K562 (cell line): Measurements from ENCODE around the gene MSX1. TPM values are rescaled to one million over a fixed set of nuclear protein-coding genes. Genes with fewer than 3 reads are reported as not detected.

ENCODE experiments used
- ATAC-seq: fragments of 200-7000 bp; cut with Tn5 transposase; 3 replicates; pipeline ENCODE4 v1.9.1; 2020; ENCODE audit warnings: moderate library complexity
- BruUV-seq: library from RNA; stranded (reverse); fragments of 400-500 nt; replicated peaks from 2 replicates; lab custom pipeline; 2021; lab: Mats Ljungman, UMichigan
- CTCF ChIA-PET: fragments of 300-600 bp; formaldehyde crosslinking; extraction: SDS; loops from one replicate; lab custom pipeline; 2021; ENCODE audit warnings: low intra/inter-chr PET ratio; lab: Yijun Ruan, JAX
- POLR2A ChIA-PET: fragments of 300-600, 350-650 bp; sonication (Branson Sonifier 250); formaldehyde crosslinking; extraction: SDS; loops from one replicate; lab custom pipeline; 2021; ENCODE audit warnings: antibody characterized with exemption, inconsistent platforms; lab: Yijun Ruan, JAX
- DNase-seq, 4 experiments: peaks; one replicate each; pipeline versions ENCODE4 v3.0.0 to v3.0.0-alpha.2; 2011 to 2018; ENCODE audit warnings: low spot score in 3 of 4, mixed read lengths in 3 of 4; ENCODE audit errors: extremely low read depth in 1 of 4
- FAIRE-seq: peaks from 2 replicates; lab custom pipeline; 2011; peaks lifted over from hg19 to GRCh38; lab: Jason Lieb, UNC
- H2AFZ ChIP-seq: 2 replicates; pipeline ENCODE4 v1.6.0; 2011; ENCODE audit warnings: low read depth, low read length, control low read depth, inconsistent platforms
- H3K27ac ChIP-seq: fragments of 200-600 bp; 3 replicates; pipeline ENCODE4 v1.8.0; 2011; ENCODE audit warnings: low read depth, mild to moderate bottlenecking, control low read depth, inconsistent platforms, low read length, moderate library complexity, mixed read lengths; ENCODE audit errors: extremely low read depth
- H3K27me3 ChIP-seq, 2 experiments: fragments of 300-600 bp in 1 of 2; 2 replicates in 1 of 2; 3 replicates in 1 of 2; pipeline versions ENCODE4 v1.6.0 to v1.8.0; 2011; ENCODE audit warnings: inconsistent platforms in 2 of 2, low read length in 2 of 2, mild to moderate bottlenecking in 1 of 2, mixed read lengths in 1 of 2, moderate library complexity in 1 of 2; ENCODE audit not compliant: control insufficient read depth in 2 of 2, insufficient read depth in 2 of 2
- H3K36me3 ChIP-seq: fragments of 300-600 bp; 3 replicates; pipeline ENCODE4 v1.8.0; 2011; ENCODE audit warnings: mild to moderate bottlenecking, low read length, inconsistent platforms; ENCODE audit not compliant: control insufficient read depth, insufficient read depth
- H3K4me1 ChIP-seq, 2 experiments: fragments of 200-600 bp in 1 of 2; replicated peaks in 1 of 2; 2 replicates in 1 of 2; 3 replicates in 1 of 2; pipeline versions ENCODE4 v1.5.1 to v1.8.0; 2011; ENCODE audit warnings: inconsistent platforms in 2 of 2, low read length in 2 of 2, mild to moderate bottlenecking in 1 of 2, mixed read lengths in 1 of 2, moderate library complexity in 1 of 2; ENCODE audit not compliant: control insufficient read depth in 2 of 2, insufficient read depth in 2 of 2
- H3K4me2 ChIP-seq: 2 replicates; pipeline ENCODE4 v1.6.1; 2011; ENCODE audit warnings: low read length, control low read depth, inconsistent platforms, mixed read lengths; ENCODE audit not compliant: insufficient read depth
- H3K4me3 ChIP-seq: fragments of 200-600 bp; sonication (generic), shearing (Covaris generic); 2 replicates; pipeline ENCODE4 v1.5.1; 2016; ENCODE audit warnings: control low read depth, inconsistent platforms
- H3K79me2 ChIP-seq: fragments of 200-600 bp; 3 replicates; pipeline ENCODE4 v1.8.0; 2011; ENCODE audit warnings: low read length, inconsistent platforms; ENCODE audit not compliant: control insufficient read depth, insufficient read depth
- H3K9ac ChIP-seq, 2 experiments: 2 replicates each; pipeline versions ENCODE4 v1.6.0 to v1.6.1; 2011; ENCODE audit warnings: low read depth in 2 of 2, low read length in 2 of 2, control low read depth in 1 of 2, inconsistent platforms in 1 of 2, mild to moderate bottlenecking in 1 of 2, mixed read lengths in 1 of 2; ENCODE audit not compliant: insufficient read depth in 1 of 2
- H3K9me1 ChIP-seq: one replicate; pipeline ENCODE4 v1.6.0; 2011; ENCODE audit warnings: inconsistent platforms, mild to moderate bottlenecking, low read length, moderate library complexity; ENCODE audit not compliant: control insufficient read depth, insufficient read depth
- H3K9me3 ChIP-seq: replicated peaks from 2 replicates; pipeline ENCODE4 v1.5.1; 2011; ENCODE audit warnings: low read depth, low read length, inconsistent platforms; ENCODE audit not compliant: control insufficient read depth, insufficient read depth
- H4K20me1 ChIP-seq: replicated peaks from 2 replicates; pipeline ENCODE4 v1.6.1; 2011; ENCODE audit warnings: low read length, inconsistent platforms, mixed read lengths; ENCODE audit not compliant: control insufficient read depth, insufficient read depth
- GABPB1 ChIP-seq: sonication (generic); formaldehyde crosslinking; IDR thresholded peaks from 2 replicates; pipeline ENCODE4 v1.8.0; 2022; ENCODE audit warnings: mild to moderate bottlenecking, missing genetic modification reagents
- GATAD2B ChIP-seq: fragments of 450-650 bp; IDR thresholded peaks from 2 replicates; pipeline ENCODE4 v1.6.1; 2017; ENCODE audit warnings: mild to moderate bottlenecking, borderline replicate concordance
- MIER1 ChIP-seq: fragments of 450-650 bp; IDR thresholded peaks from 2 replicates; pipeline ENCODE4 v1.6.1; 2016; ENCODE audit warnings: antibody characterized with exemption, mild to moderate bottlenecking, low read depth
- MYC ChIP-seq, 2 experiments: fragments of 250-450 bp in 1 of 2; sonication (Bioruptor Pico) in 1 of 2; IDR thresholded peaks; 2 replicates each; pipeline versions ENCODE4 v1.5.1 to v1.6.1; 2012 to 2021; ENCODE audit warnings: low read depth in 2 of 2, borderline replicate concordance in 1 of 2, improper control_type of control experiment in 1 of 2, low read length in 1 of 2, mild to moderate bottlenecking in 1 of 2, moderate library complexity in 1 of 2
- WGBS: fragments of 100-300 bp; shearing (Covaris generic); methylation state at CpG from one replicate; pipeline ENCODE4 v1.1.6; 2016; ENCODE audit warnings: low coverage, mixed read lengths; ENCODE audit not compliant: insufficient coverage; ENCODE audit errors: missing lambda C conversion rate; 5-methylcytosine and 5-hydroxymethylcytosine counted together
- in situ Hi-C: fragments of 300-500 bp; cut with MboI; formaldehyde crosslinking; loops from 4 replicates; pipeline ENCODE4 v1.15.0; 2018; ENCODE audit warnings: inconsistent platforms, mixed read lengths
- intact Hi-C: fragments of 100-400 bp; cut with micrococcal nuclease; formaldehyde crosslinking; loops from 2 replicates; pipeline ENCODE4 v1.14.2; 2022
- polyA plus RNA-seq, 8 experiments: library from polyadenylated mRNA; depleted of rRNA in 4 of 8; stranded (reverse) in 5 of 8; unstranded in 3 of 8; fragments of >200 nt; fragmentation: Nextera tagmentation in 2 of 8; fragmentation: Illumina TruSeq in 1 of 8; extraction: Ambion mirVana in 2 of 8; extraction: Trizol in 1 of 8; gene quantifications; 2 replicates each; pipeline versions ENCODE4 v1.2.1 to v1.2.3, GENCODE V29; 2011 to 2014; ENCODE audit warnings: inconsistent platforms in 1 of 8, missing spikeins in 1 of 8
- total RNA-seq, 7 experiments: library from RNA; depleted of rRNA in 6 of 7; stranded (reverse); fragments of >200 nt in 6 of 7; fragmentation: Illumina TruSeq in 2 of 7; extraction: Trizol in 2 of 7; gene quantifications; 2 replicates each; pipeline versions ENCODE4 v1.2.1 to v1.2.3, GENCODE V29; 2011 to 2021; ENCODE audit warnings: low replicate concordance in 1 of 7
- TF ChIP-seq, protein P1 (sequence below), 2 experiments: fragments of 450-650 bp; IDR thresholded peaks; 2 replicates each; pipeline ENCODE4 v1.6.1; 2016
- TF ChIP-seq, protein P2 (sequence below), 3 experiments: fragments of 200-800 bp in 1 of 3; fragments of 250-450 bp in 1 of 3; fragments of 450-650 bp in 1 of 3; sonication (Bioruptor Pico) in 1 of 3; sonication (Bioruptor generic) in 1 of 3; formaldehyde crosslinking in 1 of 3; IDR thresholded peaks; 2 replicates each; pipeline versions ENCODE4 v1.6.1 to v1.8.0; 2016 to 2022; ENCODE audit warnings: mild to moderate bottlenecking in 2 of 3, missing genetic modification characterization in 2 of 3, missing compliant biosample characterization in 1 of 3, moderate library complexity in 1 of 3
- TF ChIP-seq, protein P3 (sequence below): fragments of 250-450 bp; sonication (Bioruptor Pico); IDR thresholded peaks from 2 replicates; pipeline ENCODE4 v1.8.0; 2021; ENCODE audit warnings: mild to moderate bottlenecking, moderate library complexity
- TF ChIP-seq, protein P4 (sequence below): fragments of 450-650 bp; IDR thresholded peaks from 2 replicates; pipeline ENCODE4 v1.6.1; 2016; ENCODE audit warnings: mild to moderate bottlenecking

The MSX1 gene
- total and polyA plus RNA-seq, 9 of the 15 experiments (the other 6 are each of a cell fraction or from before 2014, with no cell fraction given): 1.3 to 6.3 (median 2.3) TPM

DNA sequence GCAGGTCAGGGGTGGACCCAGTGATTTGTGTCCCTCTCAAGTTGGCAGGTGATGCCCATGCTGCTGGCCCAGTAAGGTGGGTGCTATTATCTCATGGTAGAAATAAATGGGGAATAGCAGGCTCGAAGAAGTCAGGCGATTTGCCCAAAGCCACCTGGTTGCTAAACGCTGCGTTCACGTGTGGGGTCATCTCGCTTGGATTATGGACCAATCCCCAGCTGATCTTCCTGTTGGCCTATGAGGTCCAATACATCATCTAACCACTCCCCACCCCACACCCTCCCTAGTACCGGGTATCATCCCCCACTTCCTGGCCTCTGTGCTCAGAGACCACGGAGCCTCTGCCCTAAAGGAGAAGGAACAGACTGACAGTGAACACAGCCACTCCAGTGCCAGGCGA lies 18.3 kb upstream of the MSX1 start (continued):
- TF ChIP-seq, protein P1, sequence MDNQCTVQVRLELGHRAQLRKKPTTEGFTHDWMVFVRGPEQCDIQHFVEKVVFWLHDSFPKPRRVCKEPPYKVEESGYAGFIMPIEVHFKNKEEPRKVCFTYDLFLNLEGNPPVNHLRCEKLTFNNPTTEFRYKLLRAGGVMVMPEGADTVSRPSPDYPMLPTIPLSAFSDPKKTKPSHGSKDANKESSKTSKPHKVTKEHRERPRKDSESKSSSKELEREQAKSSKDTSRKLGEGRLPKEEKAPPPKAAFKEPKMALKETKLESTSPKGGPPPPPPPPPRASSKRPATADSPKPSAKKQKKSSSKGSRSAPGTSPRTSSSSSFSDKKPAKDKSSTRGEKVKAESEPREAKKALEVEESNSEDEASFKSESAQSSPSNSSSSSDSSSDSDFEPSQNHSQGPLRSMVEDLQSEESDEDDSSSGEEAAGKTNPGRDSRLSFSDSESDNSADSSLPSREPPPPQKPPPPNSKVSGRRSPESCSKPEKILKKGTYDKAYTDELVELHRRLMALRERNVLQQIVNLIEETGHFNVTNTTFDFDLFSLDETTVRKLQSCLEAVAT (IDR thresholded peaks at IDR 0.05): no peak

DNA sequence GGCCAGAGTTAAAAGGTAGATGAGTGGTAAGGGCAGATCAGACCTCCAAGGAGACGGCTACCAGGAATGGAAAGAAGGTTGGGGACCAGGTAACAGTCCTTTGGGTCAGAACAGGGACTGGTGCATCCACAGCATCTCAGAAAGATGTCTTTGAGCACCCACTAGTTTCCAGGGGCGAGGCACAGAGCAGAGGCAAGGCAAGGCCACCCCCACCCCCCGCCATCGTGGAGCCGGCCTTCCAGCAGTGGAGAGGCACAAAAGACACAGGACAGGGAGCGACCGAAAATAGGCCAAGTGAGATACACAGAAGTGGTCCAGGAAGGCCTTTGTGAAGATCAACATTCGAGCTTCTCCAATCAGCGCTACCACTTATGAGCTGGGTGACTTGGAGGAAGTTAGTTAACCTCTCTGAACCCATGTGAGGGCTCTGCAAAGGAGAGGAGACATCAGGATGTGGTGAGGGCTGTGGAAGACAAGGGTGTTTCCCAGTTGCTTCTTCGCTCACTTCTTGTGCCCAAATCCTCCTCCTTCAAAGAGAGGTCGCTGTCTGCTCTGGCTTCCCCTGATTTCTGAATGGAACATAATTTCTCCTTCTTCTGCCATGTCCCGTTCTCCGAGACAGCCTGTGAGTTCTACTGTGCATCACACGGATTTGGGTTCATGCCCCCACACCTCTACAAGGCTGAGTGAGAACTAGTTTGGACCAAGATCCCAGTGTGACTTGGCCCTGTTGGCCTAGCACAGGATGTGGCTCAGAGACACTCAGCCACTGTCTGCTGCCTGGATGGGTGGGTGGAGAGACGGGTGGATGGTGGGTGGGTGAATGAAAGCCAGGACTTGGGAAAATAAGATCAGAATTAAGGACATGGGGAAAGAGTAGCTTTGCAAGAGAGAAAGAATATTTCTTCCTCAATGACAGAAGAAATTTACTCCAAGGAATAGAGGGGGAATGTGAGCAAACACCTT lies 16.7 kb upstream of the MSX1 start:
- no peaks in the 10 kb centered on the region for H3K36me3 ChIP-seq
- intact Hi-C loops (no loop called here), in situ Hi-C loops (no loop called here)
- no peak overlapping the region for H3K4me3 ChIP-seq
- ChIA-PET CTCF (no interaction called here), POLR2A (no interaction called here)
- no peak overlapping the region for H3K27ac ChIP-seq
- under 1% methylated on average over 15 of the region's 15 CpGs for WGBS
- H3K9me3 ChIP-seq: no peaks in the 10 kb centered on the region
- ATAC-seq (no peak), DNase-seq (no peak), FAIRE-seq (no peak)
- no peak overlapping the region for H3K4me2 ChIP-seq
- peaks cover 2 to 34% of the 10 kb centered on the region in 2 experiments; a peak in 2 of 5 replicates for H3K27me3 ChIP-seq
- H3K9ac ChIP-seq: no peak overlapping the region
- no peaks in the 10 kb centered on the region for H3K79me2 ChIP-seq
- no peaks in the 10 kb centered on the region for H3K4me1 ChIP-seq
- no TSS peak for BruUV-seq
- no peaks in the 10 kb centered on the region for H3K9me1 ChIP-seq
- no peak overlapping the region for H2AFZ ChIP-seq
- H4K20me1 ChIP-seq: peaks cover 3% of the 10 kb centered on the region; the same call in 1 of the 2 replicates
- TF ChIP-seq GABPB1 (CRISPR knock-in tag): no peak
- TF ChIP-seq, protein P2, sequence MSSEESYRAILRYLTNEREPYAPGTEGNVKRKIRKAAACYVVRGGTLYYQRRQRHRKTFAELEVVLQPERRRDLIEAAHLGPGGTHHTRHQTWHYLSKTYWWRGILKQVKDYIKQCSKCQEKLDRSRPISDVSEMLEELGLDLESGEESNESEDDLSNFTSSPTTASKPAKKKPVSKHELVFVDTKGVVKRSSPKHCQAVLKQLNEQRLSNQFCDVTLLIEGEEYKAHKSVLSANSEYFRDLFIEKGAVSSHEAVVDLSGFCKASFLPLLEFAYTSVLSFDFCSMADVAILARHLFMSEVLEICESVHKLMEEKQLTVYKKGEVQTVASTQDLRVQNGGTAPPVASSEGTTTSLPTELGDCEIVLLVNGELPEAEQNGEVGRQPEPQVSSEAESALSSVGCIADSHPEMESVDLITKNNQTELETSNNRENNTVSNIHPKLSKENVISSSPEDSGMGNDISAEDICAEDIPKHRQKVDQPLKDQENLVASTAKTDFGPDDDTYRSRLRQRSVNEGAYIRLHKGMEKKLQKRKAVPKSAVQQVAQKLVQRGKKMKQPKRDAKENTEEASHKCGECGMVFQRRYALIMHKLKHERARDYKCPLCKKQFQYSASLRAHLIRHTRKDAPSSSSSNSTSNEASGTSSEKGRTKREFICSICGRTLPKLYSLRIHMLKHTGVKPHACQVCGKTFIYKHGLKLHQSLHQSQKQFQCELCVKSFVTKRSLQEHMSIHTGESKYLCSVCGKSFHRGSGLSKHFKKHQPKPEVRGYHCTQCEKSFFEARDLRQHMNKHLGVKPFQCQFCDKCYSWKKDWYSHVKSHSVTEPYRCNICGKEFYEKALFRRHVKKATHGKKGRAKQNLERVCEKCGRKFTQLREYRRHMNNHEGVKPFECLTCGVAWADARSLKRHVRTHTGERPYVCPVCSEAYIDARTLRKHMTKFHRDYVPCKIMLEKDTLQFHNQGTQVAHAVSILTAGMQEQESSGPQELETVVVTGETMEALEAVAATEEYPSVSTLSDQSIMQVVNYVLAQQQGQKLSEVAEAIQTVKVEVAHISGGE (CRISPR knock-in tag; IDR thresholded peaks at IDR 0.05): no peak
- TF ChIP-seq GATAD2B: no peak
- TF ChIP-seq, protein P3, sequence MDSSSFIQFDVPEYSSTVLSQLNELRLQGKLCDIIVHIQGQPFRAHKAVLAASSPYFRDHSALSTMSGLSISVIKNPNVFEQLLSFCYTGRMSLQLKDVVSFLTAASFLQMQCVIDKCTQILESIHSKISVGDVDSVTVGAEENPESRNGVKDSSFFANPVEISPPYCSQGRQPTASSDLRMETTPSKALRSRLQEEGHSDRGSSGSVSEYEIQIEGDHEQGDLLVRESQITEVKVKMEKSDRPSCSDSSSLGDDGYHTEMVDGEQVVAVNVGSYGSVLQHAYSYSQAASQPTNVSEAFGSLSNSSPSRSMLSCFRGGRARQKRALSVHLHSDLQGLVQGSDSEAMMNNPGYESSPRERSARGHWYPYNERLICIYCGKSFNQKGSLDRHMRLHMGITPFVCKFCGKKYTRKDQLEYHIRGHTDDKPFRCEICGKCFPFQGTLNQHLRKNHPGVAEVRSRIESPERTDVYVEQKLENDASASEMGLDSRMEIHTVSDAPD: no peak
- no peak for TF ChIP-seq MYC (IDR thresholded peaks at IDR 0.05; ENCODE audit: low read depth, low read length)
- TF ChIP-seq MYC (CRISPR knock-in tag; IDR thresholded peaks at IDR 0.05; ENCODE audit: borderline replicate concordance, low read depth): no peak
- TF ChIP-seq, protein P4, sequence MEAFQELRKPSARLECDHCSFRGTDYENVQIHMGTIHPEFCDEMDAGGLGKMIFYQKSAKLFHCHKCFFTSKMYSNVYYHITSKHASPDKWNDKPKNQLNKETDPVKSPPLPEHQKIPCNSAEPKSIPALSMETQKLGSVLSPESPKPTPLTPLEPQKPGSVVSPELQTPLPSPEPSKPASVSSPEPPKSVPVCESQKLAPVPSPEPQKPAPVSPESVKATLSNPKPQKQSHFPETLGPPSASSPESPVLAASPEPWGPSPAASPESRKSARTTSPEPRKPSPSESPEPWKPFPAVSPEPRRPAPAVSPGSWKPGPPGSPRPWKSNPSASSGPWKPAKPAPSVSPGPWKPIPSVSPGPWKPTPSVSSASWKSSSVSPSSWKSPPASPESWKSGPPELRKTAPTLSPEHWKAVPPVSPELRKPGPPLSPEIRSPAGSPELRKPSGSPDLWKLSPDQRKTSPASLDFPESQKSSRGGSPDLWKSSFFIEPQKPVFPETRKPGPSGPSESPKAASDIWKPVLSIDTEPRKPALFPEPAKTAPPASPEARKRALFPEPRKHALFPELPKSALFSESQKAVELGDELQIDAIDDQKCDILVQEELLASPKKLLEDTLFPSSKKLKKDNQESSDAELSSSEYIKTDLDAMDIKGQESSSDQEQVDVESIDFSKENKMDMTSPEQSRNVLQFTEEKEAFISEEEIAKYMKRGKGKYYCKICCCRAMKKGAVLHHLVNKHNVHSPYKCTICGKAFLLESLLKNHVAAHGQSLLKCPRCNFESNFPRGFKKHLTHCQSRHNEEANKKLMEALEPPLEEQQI: no peak
- TF ChIP-seq MIER1: no peak
